Endothelial cell of umbilical vein (primary cell): Measurements from ENCODE around the gene KCNJ3. TPM values are rescaled to one million over a fixed set of nuclear protein-coding genes. Genes with fewer than 3 reads are reported as not detected.
"Not testable (repeated sequence)": the region's sequence is repeated elsewhere in the genome, so short reads cannot be mapped to it uniquely, and the experiment has no call there.

Experiments used
- BruUV-seq: library from RNA; stranded (reverse); fragments of 400-500 nt; replicated peaks from 2 replicates; lab custom pipeline; 2021; lab: Mats Ljungman, UMichigan
- CTCF ChIA-PET: fragments of 300-600, 350-600 bp; sonication (Branson Sonifier 250); formaldehyde crosslinking; loops from one replicate; lab custom pipeline; 2021; ENCODE audit warnings: antibody characterized with exemption, inconsistent platforms; lab: Charles Lee
- POLR2A ChIA-PET: fragments of 300-600, 350-600 bp; sonication (Branson Sonifier 250); formaldehyde crosslinking; loops from one replicate; lab custom pipeline; 2021; ENCODE audit warnings: antibody characterized with exemption, inconsistent platforms; lab: Charles Lee
- DNase-seq: peaks from one replicate; pipeline ENCODE4 v3.0.0-alpha.2; 2011; ENCODE audit warnings: low read depth, low spot score
- FAIRE-seq: peaks from 2 replicates; lab custom pipeline; 2011; peaks lifted over from hg19 to GRCh38; lab: Jason Lieb, UNC
- H2AFZ ChIP-seq: 2 replicates; pipeline ENCODE4 v1.6.0; 2012; ENCODE audit warnings: low read depth, low read length, control low read depth, inconsistent platforms
- H3K27ac ChIP-seq: 2 replicates; pipeline ENCODE4 v1.5.1; 2011; ENCODE audit warnings: low read depth, mild to moderate bottlenecking, control low read depth, low read length, moderate library complexity; ENCODE audit not compliant: insufficient read depth
- H3K27me3 ChIP-seq, 2 experiments: 2 replicates each; pipeline versions ENCODE4 v1.6.0 to v1.6.1; 2011; ENCODE audit warnings: low read length in 2 of 2, mixed read lengths in 1 of 2; ENCODE audit not compliant: control insufficient read depth in 2 of 2, insufficient read depth in 2 of 2
- H3K36me3 ChIP-seq, 2 experiments: 2 replicates in 1 of 2; 3 replicates in 1 of 2; pipeline ENCODE4 v1.5.1; 2011; ENCODE audit warnings: low read length in 2 of 2, mild to moderate bottlenecking in 1 of 2, moderate library complexity in 1 of 2; ENCODE audit not compliant: control insufficient read depth in 2 of 2, insufficient read depth in 2 of 2; ENCODE audit errors: extremely low read depth in 1 of 2
- H3K4me1 ChIP-seq: 3 replicates; pipeline ENCODE4 v1.5.1; 2011; ENCODE audit warnings: mild to moderate bottlenecking, low read length; ENCODE audit not compliant: control insufficient read depth, insufficient read depth; ENCODE audit errors: extremely low read depth
- H3K4me2 ChIP-seq: 2 replicates; pipeline ENCODE4 v1.6.1; 2011; ENCODE audit warnings: low read length, control low read depth, mixed read lengths; ENCODE audit not compliant: insufficient read depth
- H3K4me3 ChIP-seq, 3 experiments: fragments of 200-600 bp in 1 of 3; sonication (generic), shearing (Covaris generic) in 1 of 3; replicated peaks in 1 of 3; 2 replicates each; pipeline ENCODE4 v1.5.1; 2011 to 2016; ENCODE audit warnings: control low read depth in 3 of 3, low read length in 3 of 3, mild to moderate bottlenecking in 2 of 3, inconsistent platforms in 1 of 3, low read depth in 1 of 3, moderate library complexity in 1 of 3; ENCODE audit not compliant: insufficient read depth in 1 of 3
- H3K79me2 ChIP-seq: 2 replicates; pipeline ENCODE4 v1.6.0; 2012; ENCODE audit warnings: low read length, inconsistent platforms; ENCODE audit not compliant: control insufficient read depth, insufficient read depth
- H3K9ac ChIP-seq: replicated peaks from 2 replicates; pipeline ENCODE3; 2011; ENCODE audit warnings: low read length, control low read depth; ENCODE audit not compliant: insufficient read depth; ENCODE audit errors: extremely low read depth
- H3K9me1 ChIP-seq: replicated peaks from 3 replicates; pipeline ENCODE4 v1.6.0; 2011; ENCODE audit warnings: mild to moderate bottlenecking, low read length; ENCODE audit not compliant: control insufficient read depth, insufficient read depth; ENCODE audit errors: extremely low read depth
- H3K9me3 ChIP-seq: replicated peaks from 2 replicates; pipeline ENCODE4 v1.5.1; 2012; ENCODE audit warnings: low read length, inconsistent platforms; ENCODE audit not compliant: control insufficient read depth, insufficient read depth
- H4K20me1 ChIP-seq: replicated peaks from 2 replicates; pipeline ENCODE3; 2011; ENCODE audit warnings: mild to moderate bottlenecking, low read length; ENCODE audit not compliant: control insufficient read depth, insufficient read depth; ENCODE audit errors: extremely low read depth
- EZH2 ChIP-seq: IDR thresholded peaks from 2 replicates; pipeline ENCODE4 v1.6.1; 2012; ENCODE audit warnings: borderline replicate concordance, low read depth, mild to moderate bottlenecking, moderate library complexity, low read length, inconsistent platforms; ENCODE audit not compliant: severe bottlenecking
- FOS ChIP-seq: IDR thresholded peaks from 2 replicates; pipeline ENCODE4 v1.6.1; 2011; ENCODE audit warnings: mild to moderate bottlenecking, low read length, moderate library complexity, borderline replicate concordance; ENCODE audit not compliant: insufficient read depth
- GATA2 ChIP-seq: IDR thresholded peaks from 2 replicates; pipeline ENCODE4 v1.7.0; 2011; ENCODE audit warnings: low read depth, mild to moderate bottlenecking, moderate library complexity, mixed read lengths, low read length; ENCODE audit not compliant: insufficient read length, insufficient read depth
- JUN ChIP-seq: IDR thresholded peaks from 2 replicates; pipeline ENCODE4 v1.6.1; 2011; ENCODE audit warnings: borderline replicate concordance, low read depth; ENCODE audit not compliant: insufficient read length, insufficient read depth
- MYC ChIP-seq: IDR thresholded peaks from one replicate; pipeline ENCODE4 v1.6.1; 2011; ENCODE audit warnings: mild to moderate bottlenecking, low read depth, low read length
- POLR2A ChIP-seq: IDR thresholded peaks from 2 replicates; pipeline ENCODE4 v1.6.1; 2012; ENCODE audit warnings: low read depth, mild to moderate bottlenecking, control low read depth, low read length
- POLR2AphosphoS5 ChIP-seq: IDR thresholded peaks from 2 replicates; pipeline ENCODE4 v1.6.1; 2012; ENCODE audit warnings: low read depth, mild to moderate bottlenecking, control low read depth, low read length, moderate library complexity; ENCODE audit not compliant: insufficient read depth
- dilution Hi-C: fragments of 300-500 bp; cut with MboI; formaldehyde crosslinking; loops from one replicate; pipeline ENCODE4 v1.15.0; 2019; ENCODE audit warnings: low sequenced_read_pairs; ENCODE audit not compliant: extremely low pct_ligation_motif_present
- intact Hi-C: fragments of 100-400 bp; cut with micrococcal nuclease; formaldehyde crosslinking; loops from one replicate; pipeline ENCODE4 v1.10.0; 2022
- polyA plus RNA-seq, 4 experiments: library from polyadenylated mRNA; depleted of rRNA in 3 of 4; stranded (reverse) in 3 of 4; unstranded in 1 of 4; fragments of >200 nt; gene quantifications; 2 replicates each; pipeline versions ENCODE4 v1.2.1 to v1.2.3, GENCODE V29; 2011 to 2012; ENCODE audit warnings: missing spikeins in 1 of 4
- total RNA-seq: library from RNA; stranded (reverse); gene quantifications from 2 replicates; pipeline ENCODE4 v1.2.3, GENCODE V29; 2021
- TF ChIP-seq, protein P1 (sequence below): IDR thresholded peaks from 2 replicates; pipeline ENCODE4 v1.6.1; 2011; ENCODE audit not compliant: insufficient read depth, insufficient read length
- TF ChIP-seq, protein P2 (sequence below), 2 donors: IDR thresholded peaks; 1 replicate in 1 of 2; 2 replicates in 1 of 2; pipeline ENCODE4 v1.5.1; 2011; ENCODE audit warnings: low read length in 2 of 2, mild to moderate bottlenecking in 2 of 2, moderate library complexity in 2 of 2, control low read depth in 1 of 2, inconsistent platforms in 1 of 2, low read depth in 1 of 2; ENCODE audit not compliant: insufficient read depth in 1 of 2; ENCODE audit errors: extremely low read depth in 1 of 2

The KCNJ3 gene
- total and polyA plus RNA-seq, 2 donors (not counting 3 experiments of a cell fraction or from before 2014, with no cell fraction given): not detected

DNA sequence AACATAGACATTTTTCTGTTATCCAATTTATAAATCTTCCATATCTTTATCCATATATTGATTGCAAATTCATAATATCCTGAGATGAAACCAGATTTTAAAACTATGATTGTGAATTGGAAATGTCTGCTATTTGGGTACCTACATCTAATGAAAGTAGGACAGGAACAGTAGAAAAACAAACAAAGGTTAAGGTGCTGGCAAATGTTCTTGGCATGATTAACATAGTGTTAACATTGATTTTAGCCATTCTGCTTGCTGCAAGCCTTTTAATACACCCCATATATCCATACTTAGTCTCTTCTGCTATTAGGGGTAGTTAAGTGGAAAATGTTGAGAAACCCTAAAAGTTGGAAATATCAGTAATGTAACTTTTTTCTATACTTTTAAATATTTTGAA lies 152.0 kb downstream of the KCNJ3 start:
- ChIA-PET CTCF (interaction anchor here (0.7 kb wide), 1 partner anchor 39 kb away, joined by 5 read pairs; no protein-coding TSS in a partner anchor), POLR2A (no interaction called here)
- Histone ChIP-seq H3K4me1 (no peaks in the 10 kb centered on the region), H3K9me3 (no peaks in the 10 kb centered on the region), H3K27ac (no peak overlapping the region), H2AFZ (no peak overlapping the region), H4K20me1 (no peaks in the 10 kb centered on the region), H3K4me2 (no peak overlapping the region), H3K27me3 (no peaks in the 10 kb centered on the region), H3K79me2 (no peaks in the 10 kb centered on the region), H3K9me1 (no peaks in the 10 kb centered on the region), H3K9ac (no peak overlapping the region), H3K4me3 (no peak overlapping the region), H3K36me3 (no peaks in the 10 kb centered on the region)
- BruUV-seq: no TSS peak
- FAIRE-seq (no peak), DNase-seq (no peak)
- TF ChIP-seq POLR2AphosphoS5 (no peak), FOS (no peak)
- dilution Hi-C loops: no loop called here
- intact Hi-C loops: loop anchor here (5.0 kb wide), 1 partner anchor 218 kb away; no protein-coding TSS in a partner anchor

DNA sequence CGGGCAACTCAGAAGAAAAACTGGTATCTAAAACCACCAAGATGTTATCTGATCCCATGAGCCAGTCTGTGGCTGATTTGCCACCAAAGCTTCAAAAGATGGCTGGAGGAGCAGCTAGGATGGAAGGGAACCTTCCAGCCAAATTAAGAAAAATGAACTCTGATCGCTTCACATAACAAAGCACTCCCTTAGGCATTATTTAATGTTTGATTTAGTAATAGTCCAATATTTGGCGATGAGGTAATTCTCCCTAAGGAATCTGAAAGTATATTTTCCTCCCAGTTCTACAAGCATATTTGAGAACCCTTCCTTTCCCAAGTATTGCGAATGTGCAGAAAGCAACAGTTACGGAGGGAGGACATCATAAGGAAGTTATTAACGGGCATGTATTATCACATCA lies 156.6 kb downstream of the KCNJ3 start:
- no peaks in the 10 kb centered on the region for H3K9me3 ChIP-seq
- H3K27me3 ChIP-seq: no peaks in the 10 kb centered on the region
- no peaks in the 10 kb centered on the region for H3K9me1 ChIP-seq
- TF ChIP-seq JUN (no peak), MYC (no peak), EZH2 (no peak), POLR2A (no peak), FOS (no peak), POLR2AphosphoS5 (no peak), GATA2 (no peak)
- TF ChIP-seq, protein P1, sequence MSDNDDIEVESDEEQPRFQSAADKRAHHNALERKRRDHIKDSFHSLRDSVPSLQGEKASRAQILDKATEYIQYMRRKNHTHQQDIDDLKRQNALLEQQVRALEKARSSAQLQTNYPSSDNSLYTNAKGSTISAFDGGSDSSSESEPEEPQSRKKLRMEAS: no peak
- TF ChIP-seq, protein P2, sequence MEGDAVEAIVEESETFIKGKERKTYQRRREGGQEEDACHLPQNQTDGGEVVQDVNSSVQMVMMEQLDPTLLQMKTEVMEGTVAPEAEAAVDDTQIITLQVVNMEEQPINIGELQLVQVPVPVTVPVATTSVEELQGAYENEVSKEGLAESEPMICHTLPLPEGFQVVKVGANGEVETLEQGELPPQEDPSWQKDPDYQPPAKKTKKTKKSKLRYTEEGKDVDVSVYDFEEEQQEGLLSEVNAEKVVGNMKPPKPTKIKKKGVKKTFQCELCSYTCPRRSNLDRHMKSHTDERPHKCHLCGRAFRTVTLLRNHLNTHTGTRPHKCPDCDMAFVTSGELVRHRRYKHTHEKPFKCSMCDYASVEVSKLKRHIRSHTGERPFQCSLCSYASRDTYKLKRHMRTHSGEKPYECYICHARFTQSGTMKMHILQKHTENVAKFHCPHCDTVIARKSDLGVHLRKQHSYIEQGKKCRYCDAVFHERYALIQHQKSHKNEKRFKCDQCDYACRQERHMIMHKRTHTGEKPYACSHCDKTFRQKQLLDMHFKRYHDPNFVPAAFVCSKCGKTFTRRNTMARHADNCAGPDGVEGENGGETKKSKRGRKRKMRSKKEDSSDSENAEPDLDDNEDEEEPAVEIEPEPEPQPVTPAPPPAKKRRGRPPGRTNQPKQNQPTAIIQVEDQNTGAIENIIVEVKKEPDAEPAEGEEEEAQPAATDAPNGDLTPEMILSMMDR (IDR thresholded peaks at IDR 0.05; ENCODE audit: extremely low read depth in 1 of 2, insufficient read depth in 1 of 2, low read depth in 1 of 2, low read length in 2 of 2): no peak
- no peak overlapping the region for H3K4me2 ChIP-seq
- no peaks in the 10 kb centered on the region for H4K20me1 ChIP-seq
- ChIA-PET POLR2A (no interaction called here), CTCF (no interaction called here)
- H3K9ac ChIP-seq: no peak overlapping the region
- H2AFZ ChIP-seq: no peak overlapping the region
- DNase-seq (no peak), FAIRE-seq (no peak)
- H3K79me2 ChIP-seq: no peaks in the 10 kb centered on the region
- no peak overlapping the region for H3K27ac ChIP-seq
- H3K4me1 ChIP-seq: no peaks in the 10 kb centered on the region
- BruUV-seq: no TSS peak
- H3K4me3 ChIP-seq: no peak overlapping the region
- H3K36me3 ChIP-seq: no peaks in the 10 kb centered on the region
- intact Hi-C loops: no loop called here
- dilution Hi-C loops: no loop called here

DNA sequence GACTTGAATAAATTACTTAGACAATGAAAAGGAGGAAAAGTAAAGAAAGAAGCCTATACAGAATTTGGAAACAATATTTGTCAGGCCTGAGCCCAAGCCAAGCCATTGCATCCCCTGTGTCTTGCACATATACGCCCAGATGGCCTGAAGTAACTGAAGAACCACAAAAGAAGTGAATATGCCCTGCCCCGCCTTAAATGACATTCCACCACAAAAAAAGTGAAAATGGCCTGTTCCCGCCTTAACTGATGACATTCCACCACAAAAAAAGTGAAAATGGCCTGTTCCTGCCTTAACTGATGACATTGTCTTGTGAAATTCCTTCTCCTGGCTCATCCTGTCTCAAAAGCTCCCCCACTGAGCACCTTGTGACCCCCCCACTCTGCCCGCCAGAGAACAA lies 168.7 kb downstream of the KCNJ3 start:
- H4K20me1 ChIP-seq, FAIRE-seq, H3K4me1 ChIP-seq, dilution Hi-C loops, intact Hi-C loops, H3K9me1 ChIP-seq, H2AFZ ChIP-seq, DNase-seq, BruUV-seq, H3K36me3 ChIP-seq, H3K4me2 ChIP-seq, H3K9me3 ChIP-seq, H3K4me3 ChIP-seq, H3K27ac ChIP-seq, POLR2A ChIA-PET, CTCF ChIA-PET, H3K79me2 ChIP-seq, H3K27me3 ChIP-seq, H3K9ac ChIP-seq: not testable (repeated sequence)
